NT2/D1 (cell line): ENCODE data around the gene CACNA1I.

ENCODE experiments used
- DNase-seq: peaks from one replicate; pipeline ENCODE4 v3.0.0-alpha.2; 2011; ENCODE audit warnings: low read depth, low spot score
- H3K27me3 ChIP-seq: 2 replicates; pipeline ENCODE4 v1.6.0; 2011; ENCODE audit warnings: mild to moderate bottlenecking; ENCODE audit not compliant: insufficient read length, insufficient read depth
- H3K36me3 ChIP-seq: 2 replicates; pipeline ENCODE4 v1.6.1; 2011; ENCODE audit warnings: mild to moderate bottlenecking, low read length, mixed read lengths; ENCODE audit not compliant: insufficient read depth, insufficient read length
- H3K4me1 ChIP-seq: 2 replicates; pipeline ENCODE4 v1.5.1; 2011; ENCODE audit not compliant: insufficient read depth, insufficient read length
- H3K4me3 ChIP-seq: 2 replicates; pipeline ENCODE4 v1.5.1; 2011; ENCODE audit warnings: low read depth; ENCODE audit not compliant: insufficient read length
- H3K9ac ChIP-seq: 2 replicates; pipeline ENCODE4 v1.6.0; 2011; ENCODE audit warnings: low read depth; ENCODE audit not compliant: insufficient read length
- H3K9me3 ChIP-seq: 2 replicates; pipeline ENCODE4 v1.5.1; 2011; ENCODE audit warnings: mild to moderate bottlenecking, low read length; ENCODE audit not compliant: insufficient read depth
- SUZ12 ChIP-seq: IDR thresholded peaks from 2 replicates; pipeline ENCODE4 v1.6.1; 2011; ENCODE audit not compliant: insufficient read length, insufficient read depth; ENCODE audit errors: extremely low read depth
- YY1 ChIP-seq: IDR thresholded peaks from 2 replicates; pipeline ENCODE4 v1.6.1; 2011; ENCODE audit not compliant: insufficient read length, insufficient read depth
- ZNF274 ChIP-seq: IDR thresholded peaks from 2 replicates; pipeline ENCODE4 v1.6.1; 2011; ENCODE audit warnings: mild to moderate bottlenecking, low read depth, low read length

Gene CACNA1I

GRCh38 chr22:39581303-39581702, 10.8 kb downstream of the CACNA1I start:
- Histone ChIP-seq H3K27me3 (no peaks in the 10 kb centered on the region), H3K4me1 (peaks cover 15% of the 10 kb centered on the region), H3K4me3 (no peak overlapping the region), H3K9ac (no peak overlapping the region), H3K9me3 (no peaks in the 10 kb centered on the region), H3K36me3 (no peaks in the 10 kb centered on the region)
- TF ChIP-seq YY1, result no peak
- no peak for TF ChIP-seq ZNF274
- TF ChIP-seq SUZ12, result no peak
- DNase-seq, result no peak

- no peak for TF ChIP-seq YY1
- TF ChIP-seq ZNF274, result no peak
- no peak for TF ChIP-seq SUZ12
- no peak for DNase-seq
- Histone ChIP-seq H3K9me3 (no peaks in the 10 kb centered on the region), H3K9ac (no peak overlapping the region), H3K4me1 (peaks cover 10% of the 10 kb centered on the region), H3K36me3 (no peaks in the 10 kb centered on the region), H3K27me3 (no peaks in the 10 kb centered on the region), H3K4me3 (no peak overlapping the region)
Observed at GRCh38 chr22:39583066-39583667, 12.6 kb downstream of the CACNA1I start.

- no peak for TF ChIP-seq ZNF274
- no peak for TF ChIP-seq YY1
- no peak for TF ChIP-seq SUZ12
- H3K4me1 ChIP-seq, result peaks cover 6% of the 10 kb centered on the region
- H3K9ac ChIP-seq, result no peak overlapping the region
- no peaks in the 10 kb centered on the region for H3K27me3 ChIP-seq
- no peaks in the 10 kb centered on the region for H3K36me3 ChIP-seq
- H3K4me3 ChIP-seq, result no peak overlapping the region
- no peaks in the 10 kb centered on the region for H3K9me3 ChIP-seq
- DNase-seq, result no peak
Observed at GRCh38 chr22:39589875-39590274, 19.3 kb downstream of the CACNA1I start.

- TF ChIP-seq ZNF274 (no peak), SUZ12 (no peak), YY1 (no peak)
- H3K4me1 ChIP-seq, result peaks cover 8% of the 10 kb centered on the region
Observed at GRCh38 chr22:39592081-39593065, 21.8 kb downstream of the CACNA1I start.

GRCh38 chr22:39593066-39593930, 22.7 kb downstream of the CACNA1I start:
- peaks cover 11% of the 10 kb centered on the region for H3K27me3 ChIP-seq
- TF ChIP-seq YY1 (no peak), SUZ12 (no peak), ZNF274 (no peak)
- no peaks in the 10 kb centered on the region for H3K9me3 ChIP-seq
- H3K9ac ChIP-seq, result no peak overlapping the region
- no peaks in the 10 kb centered on the region for H3K36me3 ChIP-seq
- no peak overlapping the region for H3K4me3 ChIP-seq
- H3K4me1 ChIP-seq, result peaks cover 12% of the 10 kb centered on the region
- no peak for DNase-seq

More at GRCh38 chr22:39592081-39593065, 21.8 kb downstream of the CACNA1I start:
- Histone ChIP-seq H3K36me3 (no peaks in the 10 kb centered on the region), H3K27me3 (peaks cover 5% of the 10 kb centered on the region), H3K4me3 (no peak overlapping the region), H3K9me3 (no peaks in the 10 kb centered on the region), H3K9ac (no peak overlapping the region)
- no peak for DNase-seq

GRCh38 chr22:39593931-39594285, 23.4 kb downstream of the CACNA1I start:
- DNase-seq, result no peak
- peaks cover 15% of the 10 kb centered on the region for H3K27me3 ChIP-seq
- H3K9me3 ChIP-seq, result no peaks in the 10 kb centered on the region
- TF ChIP-seq YY1 (no peak), SUZ12 (no peak), ZNF274 (no peak)
- H3K36me3 ChIP-seq, result no peaks in the 10 kb centered on the region
- H3K4me3 ChIP-seq, result no peak overlapping the region
- peaks cover 12% of the 10 kb centered on the region for H3K4me1 ChIP-seq
- no peak overlapping the region for H3K9ac ChIP-seq
